ENCODE measurements around the gene LDB2.

DNA sequence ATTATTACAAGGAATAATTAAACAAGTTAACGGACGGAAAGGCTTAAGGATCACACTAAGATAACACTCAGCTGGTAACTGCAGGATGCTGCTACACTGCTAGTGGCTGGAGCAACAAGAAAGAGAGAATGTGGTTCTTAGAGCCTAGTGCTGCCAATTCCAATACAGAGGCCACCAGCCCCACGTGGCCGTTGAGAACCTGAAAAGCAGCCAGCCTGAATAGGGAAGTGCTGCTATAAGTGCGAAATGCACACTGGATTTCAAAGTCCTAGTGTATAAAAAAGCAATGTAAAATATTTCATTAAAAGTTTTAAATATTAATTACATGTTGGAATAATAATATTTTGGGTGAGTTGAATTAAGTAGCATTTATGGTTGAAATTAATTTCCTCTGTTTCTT, 414.9 kb downstream of the LDB2 start:
- TF ChIP-seq, protein P1, sequence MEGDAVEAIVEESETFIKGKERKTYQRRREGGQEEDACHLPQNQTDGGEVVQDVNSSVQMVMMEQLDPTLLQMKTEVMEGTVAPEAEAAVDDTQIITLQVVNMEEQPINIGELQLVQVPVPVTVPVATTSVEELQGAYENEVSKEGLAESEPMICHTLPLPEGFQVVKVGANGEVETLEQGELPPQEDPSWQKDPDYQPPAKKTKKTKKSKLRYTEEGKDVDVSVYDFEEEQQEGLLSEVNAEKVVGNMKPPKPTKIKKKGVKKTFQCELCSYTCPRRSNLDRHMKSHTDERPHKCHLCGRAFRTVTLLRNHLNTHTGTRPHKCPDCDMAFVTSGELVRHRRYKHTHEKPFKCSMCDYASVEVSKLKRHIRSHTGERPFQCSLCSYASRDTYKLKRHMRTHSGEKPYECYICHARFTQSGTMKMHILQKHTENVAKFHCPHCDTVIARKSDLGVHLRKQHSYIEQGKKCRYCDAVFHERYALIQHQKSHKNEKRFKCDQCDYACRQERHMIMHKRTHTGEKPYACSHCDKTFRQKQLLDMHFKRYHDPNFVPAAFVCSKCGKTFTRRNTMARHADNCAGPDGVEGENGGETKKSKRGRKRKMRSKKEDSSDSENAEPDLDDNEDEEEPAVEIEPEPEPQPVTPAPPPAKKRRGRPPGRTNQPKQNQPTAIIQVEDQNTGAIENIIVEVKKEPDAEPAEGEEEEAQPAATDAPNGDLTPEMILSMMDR (IDR thresholded peaks at IDR 0.05; ENCODE audit: low read length): no peak
- TF ChIP-seq EZH2 (optimal IDR thresholded peaks at IDR 0.05; ENCODE audit: low read depth, low read length): no peak

All from MM.1S (cell line).